NK-92 treated with Interleukin-12 subunit alpha and Interleukin-12 subunit beta, amount 100 ng/mL, for 24 hours (cell line): ENCODE results near the gene ZFAND6.
"Not testable (repeated sequence)": the region's sequence is repeated elsewhere in the genome, so short reads cannot be mapped to it uniquely, and the experiment has no call there.

ENCODE experiments used
- DNase-seq: peaks from one replicate; lab custom pipeline; 2025; lab: John Stamatoyannopoulos, UW

The ZFAND6 gene

DNA sequence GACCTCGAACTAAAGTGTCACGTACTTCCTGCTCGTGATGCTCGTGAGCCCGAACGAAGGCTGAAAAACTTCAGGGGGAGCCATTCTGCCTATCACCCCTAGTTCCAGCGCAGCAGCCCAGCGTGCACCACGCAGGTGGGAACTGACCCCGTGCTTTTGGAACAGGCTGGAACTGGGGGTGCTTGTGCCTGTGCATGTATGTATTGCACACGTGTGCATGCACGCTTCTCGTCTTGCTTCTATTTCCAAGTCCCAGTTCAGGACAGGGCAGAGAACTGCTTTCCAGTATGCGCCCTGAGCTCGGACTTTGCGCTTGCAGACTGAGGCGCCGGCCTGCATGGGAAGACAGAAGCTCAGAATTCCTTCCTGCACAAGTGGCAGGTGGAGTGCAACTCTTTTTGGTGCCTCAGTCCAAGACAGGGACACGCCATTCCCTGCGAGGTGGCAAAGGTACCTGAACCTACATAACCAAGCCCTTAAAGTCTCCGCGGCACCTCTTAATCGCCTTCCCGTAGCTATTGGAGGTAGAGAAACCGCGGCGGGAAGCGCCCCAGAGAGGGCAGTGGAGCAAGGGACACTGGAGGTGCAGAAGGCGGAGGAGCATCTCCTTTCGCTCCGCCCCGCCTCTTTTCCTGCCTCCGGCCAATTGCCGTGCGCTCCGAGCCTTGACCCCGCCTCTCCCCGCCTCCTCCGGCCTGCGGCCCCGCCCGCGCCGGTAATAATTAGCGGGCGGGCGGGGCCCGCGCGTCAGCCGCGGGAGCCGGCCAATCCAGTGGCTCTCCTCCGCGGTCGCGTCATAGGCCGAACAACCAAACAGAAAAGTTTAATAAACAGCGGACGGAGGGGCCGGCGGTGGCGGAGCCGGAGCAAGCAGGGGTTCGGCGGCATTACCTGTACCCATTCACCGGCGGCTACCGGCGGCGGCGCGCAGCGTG, at the start of gene ZFAND6:
ZFAND6 (plus strand) TSS at position 826 of the 935 bp plus-strand sequence. CDS start 60,669 bp downstream, outside the sequence.
- DNase-seq, result peak; percentile 95

DNA sequence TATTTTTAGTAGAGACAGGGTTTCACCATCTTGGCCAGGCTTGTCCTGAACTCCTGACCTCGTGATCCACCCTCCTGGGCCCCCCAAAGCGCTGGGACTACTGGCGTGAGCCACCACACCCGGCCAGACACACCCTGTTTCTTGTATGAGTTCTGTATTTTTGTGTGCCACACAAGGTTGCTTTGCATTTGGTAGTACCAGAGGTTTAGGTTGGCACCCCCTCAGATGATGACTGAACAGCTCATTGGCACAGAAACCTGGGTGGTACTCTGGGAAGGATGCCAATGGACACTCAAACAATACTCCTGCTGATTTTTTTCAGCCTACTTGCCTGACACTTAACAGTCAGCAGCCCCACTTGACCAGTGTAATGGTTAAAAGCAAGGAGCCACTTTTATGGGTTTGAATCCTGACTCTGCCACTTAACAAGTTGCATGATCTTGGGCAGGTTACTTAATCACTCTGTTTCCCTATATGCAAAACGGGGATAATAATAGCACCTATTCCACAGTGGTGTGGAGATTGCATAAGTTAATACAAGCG, 49.3 kb upstream of the ZFAND6 start:
- no peak for DNase-seq

DNA sequence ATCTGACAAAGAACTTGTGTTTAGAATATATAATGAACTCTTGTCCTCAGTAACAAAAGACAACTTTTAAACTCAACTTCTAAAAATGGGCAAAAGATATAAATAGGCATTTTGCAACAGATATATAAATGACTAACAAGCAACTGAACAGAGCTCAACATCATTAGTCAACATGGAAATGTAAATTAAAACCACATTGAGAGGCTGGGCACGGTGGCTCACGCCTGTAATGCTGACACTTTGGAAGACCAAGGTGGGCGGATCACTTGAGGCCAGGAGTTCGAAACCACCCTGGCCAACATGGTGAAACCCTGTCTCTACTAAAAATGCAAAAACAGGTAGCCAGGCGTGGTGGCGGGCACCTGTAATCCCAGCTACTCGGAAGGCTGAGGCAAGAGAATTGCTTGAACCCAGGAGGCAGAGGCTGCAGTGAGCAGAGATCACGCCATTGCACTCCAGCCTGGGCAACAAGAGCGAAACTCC, 48.4 kb upstream of the ZFAND6 start:
- DNase-seq, result peak; percentile 40

GRCh38 chr15:80011596-80011995, 47.9 kb upstream of the ZFAND6 start:
- DNase-seq, result no peak

GRCh38 chr15:80012060-80012726, 47.3 kb upstream of the ZFAND6 start:
- no peak for DNase-seq

DNA sequence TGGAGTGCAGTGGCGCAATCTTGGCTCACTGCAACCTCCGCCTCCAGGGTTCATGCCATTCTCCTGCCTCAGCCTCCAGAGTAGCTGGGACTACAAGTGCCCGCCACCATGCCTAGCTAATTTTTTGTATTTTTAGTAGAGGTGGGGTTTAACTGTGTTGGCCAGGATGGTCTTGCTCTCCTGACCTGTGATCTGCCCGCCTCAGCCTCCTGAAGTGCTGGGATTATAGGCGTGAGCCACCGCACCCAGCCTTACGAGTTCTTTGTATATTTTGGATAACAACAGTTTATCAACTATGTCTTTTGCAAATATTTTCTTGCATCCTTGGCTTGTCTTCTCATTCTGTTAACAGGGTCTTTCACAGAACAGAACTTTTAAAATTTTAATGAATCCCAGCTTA, 45.3 kb upstream of the ZFAND6 start:
- not testable (repeated sequence) for DNase-seq

DNA sequence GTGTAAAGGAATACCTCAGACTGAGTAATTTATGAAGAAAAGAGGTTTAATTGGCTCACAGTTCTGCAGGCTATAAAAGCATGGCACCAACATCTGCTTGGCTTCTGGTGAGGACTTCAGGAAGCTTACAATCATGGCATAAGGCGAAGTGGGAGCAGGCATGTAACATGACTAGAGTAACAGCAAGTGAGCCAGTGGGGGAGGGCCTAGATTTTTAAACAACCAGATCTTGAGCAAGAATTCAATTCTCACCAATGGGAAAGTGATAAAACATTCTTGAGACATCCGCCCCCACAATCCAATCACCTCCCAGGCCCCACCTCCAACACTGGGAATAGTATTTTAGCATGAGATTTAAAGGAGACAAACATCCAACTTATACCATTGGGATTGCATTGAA, 44.3 kb upstream of the ZFAND6 start:
- DNase-seq, result no peak

DNA sequence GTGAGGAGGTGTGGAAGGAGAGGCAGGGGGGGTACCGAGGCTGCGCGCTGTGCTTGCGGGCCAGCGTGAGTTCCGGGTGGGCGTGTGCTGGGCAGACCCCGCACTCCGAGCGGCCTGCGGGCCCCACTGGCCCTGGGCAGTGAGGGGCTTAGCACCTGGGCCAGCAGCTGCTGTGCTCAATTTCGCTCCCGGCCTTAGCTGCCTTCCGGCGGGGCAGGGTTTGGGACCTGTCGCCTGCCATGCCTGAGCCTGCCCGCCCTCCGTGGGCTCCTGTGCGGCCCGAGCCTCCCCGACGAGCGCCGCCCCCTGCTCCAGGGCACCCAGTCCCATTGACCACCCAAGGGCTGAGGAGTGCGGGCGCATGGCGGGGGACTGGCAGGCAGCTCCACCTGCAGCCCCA, 43.0 kb upstream of the ZFAND6 start:
- DNase-seq, result not testable (repeated sequence)

DNA sequence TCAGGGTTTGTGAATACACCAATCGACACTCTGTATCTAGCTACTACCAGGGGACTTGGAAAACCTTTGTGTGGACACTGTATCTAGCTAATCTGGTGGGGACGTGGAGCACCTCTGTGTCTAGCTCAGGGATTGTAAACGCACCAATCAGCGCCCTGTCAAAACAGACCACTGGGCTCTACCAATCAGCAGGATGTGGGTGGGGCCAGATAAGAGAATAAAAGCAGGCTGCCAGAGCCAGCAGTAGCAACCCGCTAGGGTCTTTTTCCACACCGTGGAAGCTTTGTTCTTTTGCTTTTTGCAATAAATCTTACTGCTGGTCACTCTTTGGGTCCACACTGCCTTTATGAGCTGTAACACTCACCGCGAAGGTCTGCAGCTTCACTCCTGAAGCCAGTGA, 42.3 kb upstream of the ZFAND6 start:
- not testable (repeated sequence) for DNase-seq

DNA sequence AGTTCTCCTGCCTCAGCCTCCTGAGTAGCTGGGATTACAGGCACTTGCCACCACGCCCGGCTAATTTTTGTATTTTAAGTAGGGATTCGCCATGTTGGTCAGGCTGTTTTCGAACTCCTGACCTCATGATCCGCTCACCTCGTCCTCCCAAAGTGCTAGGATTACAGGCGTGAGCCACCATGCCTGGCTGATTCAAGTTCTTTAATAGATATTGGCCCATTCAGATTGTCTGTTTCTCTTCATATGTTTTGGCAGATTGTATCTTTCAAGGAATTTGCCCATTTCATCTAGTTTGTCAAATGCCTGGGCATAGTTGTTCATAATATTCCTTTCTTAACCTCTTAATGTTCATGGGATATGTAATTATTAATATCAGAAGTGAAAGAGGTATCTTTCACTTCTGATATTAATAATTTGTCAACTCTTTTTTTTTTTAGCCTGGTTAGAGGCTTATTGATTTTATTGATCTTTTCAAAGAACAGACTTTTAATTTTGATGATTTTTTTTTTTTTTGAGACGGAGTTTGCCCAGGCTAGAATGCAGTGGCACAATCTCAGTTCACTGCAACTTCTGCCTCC, 40.2 kb upstream of the ZFAND6 start:
- DNase-seq, result no peak

GRCh38 chr15:80020149-80020548, 39.3 kb upstream of the ZFAND6 start:
- not testable (repeated sequence) for DNase-seq

- no peak for DNase-seq
Measured at GRCh38 chr15:80020731-80021130, 38.7 kb upstream of the ZFAND6 start.

GRCh38 chr15:80026310-80026709, 33.2 kb upstream of the ZFAND6 start:
- no peak for DNase-seq

DNA sequence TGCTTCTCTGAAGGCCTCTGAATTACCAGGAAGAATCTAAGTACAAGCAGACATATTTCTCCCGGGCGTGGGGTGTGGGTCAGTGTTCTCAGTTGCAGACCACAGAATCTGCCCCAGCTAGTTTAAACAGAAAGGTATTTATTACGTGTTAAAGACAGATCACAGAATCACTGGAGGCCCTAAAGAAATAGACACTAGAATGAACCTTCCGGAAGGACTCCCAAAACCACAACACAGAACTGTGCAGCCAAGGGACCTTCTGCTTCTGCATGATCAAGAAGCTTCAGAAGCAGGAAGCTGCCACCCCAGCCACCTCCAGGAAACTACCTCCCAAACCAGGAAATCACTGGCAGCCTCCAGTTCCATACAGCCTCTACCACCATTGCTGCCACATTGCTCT, 32.7 kb upstream of the ZFAND6 start:
- no peak for DNase-seq

GRCh38 chr15:80028937-80029336, 30.5 kb upstream of the ZFAND6 start:
- no peak for DNase-seq

- DNase-seq, result no peak
Measured at GRCh38 chr15:80031841-80032240, 27.6 kb upstream of the ZFAND6 start.

DNA sequence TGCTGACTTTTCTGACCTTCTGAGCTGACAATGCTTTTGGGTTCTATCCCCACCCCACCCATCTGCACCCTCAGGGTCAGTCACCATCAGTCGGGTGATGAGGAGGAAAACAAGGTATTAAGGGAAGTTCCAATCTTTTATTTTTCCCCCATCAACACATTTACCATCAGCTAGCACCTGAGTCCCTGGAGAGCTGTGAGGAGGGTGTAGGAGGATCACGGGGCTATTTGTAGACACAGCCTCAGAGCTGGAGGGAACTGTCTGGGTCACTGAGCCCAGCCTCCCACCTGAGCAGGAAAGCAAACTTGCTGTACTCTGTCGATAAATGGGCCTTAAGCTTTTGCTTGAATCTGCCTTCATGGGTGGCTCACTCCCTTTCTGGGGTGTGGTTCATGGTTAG, 24.8 kb upstream of the ZFAND6 start:
- DNase-seq, result no peak

DNA sequence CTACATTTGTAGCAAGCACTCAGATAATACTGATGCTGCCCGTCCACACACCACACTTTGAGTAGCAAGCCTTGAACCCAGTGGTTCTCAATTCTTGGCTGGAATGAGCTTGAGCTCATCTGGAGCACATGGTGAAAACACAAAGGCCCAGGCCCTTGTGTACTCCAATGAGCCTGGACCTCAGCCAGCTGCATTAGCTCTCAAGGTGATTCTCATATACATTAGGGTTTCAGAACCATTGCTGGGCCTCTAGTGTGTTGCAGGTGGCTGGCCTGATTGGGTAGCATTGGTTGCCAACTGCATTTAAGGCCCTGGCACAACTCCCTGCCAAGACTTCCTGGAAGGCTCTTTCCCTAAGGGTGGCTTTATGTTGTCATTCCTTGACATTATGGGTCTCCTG, 23.4 kb upstream of the ZFAND6 start:
- no peak for DNase-seq

- DNase-seq, result no peak
Measured at GRCh38 chr15:80041494-80042253, 17.8 kb upstream of the ZFAND6 start.

- no peak for DNase-seq
Measured at GRCh38 chr15:80042568-80042967, 16.9 kb upstream of the ZFAND6 start.

DNA sequence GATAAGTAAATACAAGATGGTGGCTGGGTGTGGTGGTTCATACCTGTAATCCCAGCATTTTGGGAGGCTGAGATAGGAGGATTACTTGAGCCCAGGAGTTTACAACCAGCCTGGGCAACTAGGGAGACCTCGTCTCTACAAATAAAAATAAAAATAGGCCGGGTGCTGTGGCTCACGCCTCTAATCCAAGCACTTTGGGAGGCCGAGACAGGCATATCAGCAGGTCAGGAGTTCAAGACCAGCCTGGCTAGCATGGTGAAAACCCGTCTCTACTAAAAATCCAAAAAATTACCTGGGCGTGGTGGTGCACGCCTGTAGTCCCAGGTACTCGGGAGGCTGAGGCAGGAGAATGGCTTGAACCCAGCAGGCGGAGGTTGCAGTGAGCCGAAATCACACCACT, 14.3 kb upstream of the ZFAND6 start:
- not testable (repeated sequence) for DNase-seq

GRCh38 chr15:80049046-80049445, 10.4 kb upstream of the ZFAND6 start:
- DNase-seq, result no peak
